Peyer's patch (tissue), 4 donors: ENCODE measurements around the gene MTSS2. TPM values are rescaled to one million over a fixed set of nuclear protein-coding genes. Genes with fewer than 3 reads are reported as not detected.
A peak's percentile ranks its signal among the peaks of the same experiment; 100 is the strongest.

Source experiments
- DNase-seq, 3 donors: peaks; one replicate each; pipeline ENCODE4 v3.0.0-alpha.2; 2017 to 2019
- H3K27ac ChIP-seq, 4 donors: fragments of 200-600 bp; sonication (generic); one replicate each; pipeline ENCODE4 v1.5.1; 2016 to 2019
- H3K27me3 ChIP-seq, 2 donors: fragments of 200-600 bp; sonication (generic); one replicate each; pipeline ENCODE4 v1.5.1; 2019
- H3K36me3 ChIP-seq, 3 donors: fragments of 200-600 bp; sonication (generic); one replicate each; pipeline ENCODE4 v1.5.1; 2016 to 2019
- H3K4me1 ChIP-seq, 4 donors: fragments of 200-600 bp; sonication (generic); one replicate each; pipeline ENCODE4 v1.5.1; 2016 to 2019
- H3K4me3 ChIP-seq, 4 donors: fragments of 200-600 bp; sonication (generic); 1 replicate in 3 of 4; 2 replicates in 1 of 4; pipeline ENCODE4 v1.5.1; 2016 to 2019; ENCODE audit warnings: mild to moderate bottlenecking in 1 of 4
- H3K9me3 ChIP-seq, 4 donors: fragments of 200-600 bp; sonication (generic); one replicate each; pipeline ENCODE4 v1.5.1; 2016 to 2019; ENCODE audit warnings: mild to moderate bottlenecking in 1 of 4
- CTCF ChIP-seq, 6 experiments: fragments of 450-650 bp in 4 of 6; fragments of 200-600 bp in 2 of 6; sonication (generic) in 1 of 6; IDR thresholded peaks; one replicate each; pipeline ENCODE4 v1.5.1; 2017 to 2019; ENCODE audit warnings: antibody characterized with exemption in 6 of 6, mild to moderate bottlenecking in 3 of 6, moderate library complexity in 1 of 6
- POLR2A ChIP-seq, 2 donors: fragments of 450-650 bp; IDR thresholded peaks; one replicate each; pipeline ENCODE4 v1.5.1; 2017; ENCODE audit warnings: antibody characterized with exemption in 2 of 2, mild to moderate bottlenecking in 2 of 2, moderate library complexity in 2 of 2
- total RNA-seq, 4 donors: library from RNA; depleted of rRNA; stranded (reverse); fragments of >200 nt; gene quantifications; one replicate each; pipeline ENCODE4 v1.1.0, GENCODE V29; 2016

The MTSS2 gene
- total RNA-seq, 4 donors from 2014 or later: 12.1 to 115 (median 30.4) TPM

GRCh38 chr16:70651524-70651923, 34.3 kb downstream of the MTSS2 start:
- H3K4me1 ChIP-seq: peaks cover 0 to 8% (median 2%) of the 10 kb centered on the region in 4 donors
- H3K27me3 ChIP-seq: no peaks in the 10 kb centered on the region
- H3K4me3 ChIP-seq: no peak overlapping the region
- H3K9me3 ChIP-seq: no peaks in the 10 kb centered on the region
- DNase-seq: no peak
- H3K36me3 ChIP-seq: no peaks in the 10 kb centered on the region
- no peak overlapping the region for H3K27ac ChIP-seq
- TF ChIP-seq CTCF (IDR thresholded peaks at IDR 0.05) (no peak), POLR2A (IDR thresholded peaks at IDR 0.05) (no peak)

GRCh38 chr16:70650216-70650615, 35.6 kb downstream of the MTSS2 start:
- no peak for TF ChIP-seq CTCF (IDR thresholded peaks at IDR 0.05)
- no peak for TF ChIP-seq POLR2A (IDR thresholded peaks at IDR 0.05)
- DNase-seq: no peak
- no peak overlapping the region for H3K27ac ChIP-seq

GRCh38 chr16:70649300-70649699, 36.6 kb downstream of the MTSS2 start:
- no peaks in the 10 kb centered on the region for H3K9me3 ChIP-seq
- TF ChIP-seq CTCF (IDR thresholded peaks at IDR 0.05): no peak
- no peak for TF ChIP-seq POLR2A (IDR thresholded peaks at IDR 0.05)
- H3K27me3 ChIP-seq: no peaks in the 10 kb centered on the region
- no peaks in the 10 kb centered on the region for H3K36me3 ChIP-seq
- no peak overlapping the region for H3K27ac ChIP-seq
- no peak for DNase-seq
- peaks cover 0 to 4% (median 2%) of the 10 kb centered on the region in 4 donors for H3K4me1 ChIP-seq
- H3K4me3 ChIP-seq: no peak overlapping the region

More at GRCh38 chr16:70650216-70650615, 35.6 kb downstream of the MTSS2 start:
- H3K9me3 ChIP-seq: no peaks in the 10 kb centered on the region
- H3K4me3 ChIP-seq: no peak overlapping the region
- no peaks in the 10 kb centered on the region for H3K27me3 ChIP-seq
- H3K36me3 ChIP-seq: no peaks in the 10 kb centered on the region
- peaks cover 0 to 8% (median 2%) of the 10 kb centered on the region in 4 donors for H3K4me1 ChIP-seq

GRCh38 chr16:70648606-70649005, 37.2 kb downstream of the MTSS2 start:
- Histone ChIP-seq H3K36me3 (no peaks in the 10 kb centered on the region), H3K4me1 (no peaks in the 10 kb centered on the region), H3K9me3 (no peaks in the 10 kb centered on the region), H3K4me3 (no peak overlapping the region), H3K27me3 (no peaks in the 10 kb centered on the region), H3K27ac (no peak overlapping the region)
- DNase-seq: no peak
- TF ChIP-seq CTCF (IDR thresholded peaks at IDR 0.05): no peak
- TF ChIP-seq POLR2A (IDR thresholded peaks at IDR 0.05): no peak

- no peaks in the 10 kb centered on the region for H3K9me3 ChIP-seq
- H3K27ac ChIP-seq: peak overlapping the region in 1 of 4 donors; percentile 31
- no peaks in the 10 kb centered on the region for H3K36me3 ChIP-seq
- no peak overlapping the region for H3K4me3 ChIP-seq
- no peak for TF ChIP-seq CTCF (IDR thresholded peaks at IDR 0.05)
- TF ChIP-seq POLR2A (IDR thresholded peaks at IDR 0.05): no peak
- H3K27me3 ChIP-seq: no peaks in the 10 kb centered on the region
- no peaks in the 10 kb centered on the region for H3K4me1 ChIP-seq
- DNase-seq: no peak
These were observed 38.2 kb downstream of the MTSS2 start for GRCh38 chr16:70647441-70648359.
